Neural cell (in vitro differentiated cells): ENCODE results near the gene COL23A1. TPM values are rescaled to one million over a fixed set of nuclear protein-coding genes. Genes with fewer than 3 reads are reported as not detected.

Experiments used
- H2AFZ ChIP-seq: fragments of 200-600, 300-800 bp; sonication (generic), shearing (Covaris generic); 2 replicates; pipeline ENCODE4 v1.6.0; 2014; ENCODE audit warnings: low read depth, mild to moderate bottlenecking, antibody characterized with exemption, low read length, moderate library complexity
- H3F3A ChIP-seq: fragments of 200-600 bp; shearing (Covaris generic); 2 replicates; pipeline ENCODE4 v1.6.1; 2016; ENCODE audit warnings: mild to moderate bottlenecking, moderate library complexity, mixed read lengths, antibody characterized with exemption, low read length; ENCODE audit not compliant: insufficient read depth, poor library complexity, severe bottlenecking
- H3K27ac ChIP-seq: fragments of 200-600, 300-800 bp; sonication (generic), shearing (Covaris generic); 2 replicates; pipeline ENCODE4 v1.5.1; 2014; ENCODE audit warnings: mild to moderate bottlenecking, low read length, moderate library complexity
- H3K27me3 ChIP-seq: fragments of 300-800, 200-600 bp; sonication (generic), shearing (Covaris generic); 2 replicates; pipeline ENCODE4 v1.6.0; 2014; ENCODE audit warnings: mild to moderate bottlenecking, low read depth, low read length, moderate library complexity; ENCODE audit not compliant: insufficient read depth
- H3K36me3 ChIP-seq: fragments of 300-800, 200-600 bp; sonication (generic), shearing (Covaris generic); 2 replicates; pipeline ENCODE4 v1.5.1; 2014; ENCODE audit warnings: mild to moderate bottlenecking, antibody characterized with exemption, low read length, moderate library complexity; ENCODE audit not compliant: insufficient read depth
- H3K4me2 ChIP-seq: fragments of 300-800, 200-600 bp; sonication (generic), shearing (Covaris generic); 2 replicates; pipeline ENCODE4 v1.6.0; 2014; ENCODE audit warnings: mild to moderate bottlenecking, low read length
- H3K4me3 ChIP-seq: fragments of 300-800, 200-600 bp; sonication (generic), shearing (Covaris generic); 2 replicates; pipeline ENCODE4 v1.5.1; 2014; ENCODE audit warnings: mild to moderate bottlenecking, low read length, moderate library complexity
- H3K79me2 ChIP-seq: fragments of 200-600 bp; shearing (Covaris generic); replicated peaks from 2 replicates; pipeline ENCODE4 v1.6.0; 2014; ENCODE audit warnings: mild to moderate bottlenecking, low read length, moderate library complexity; ENCODE audit not compliant: insufficient read depth
- H3K9ac ChIP-seq: fragments of 300-800, 200-600 bp; sonication (generic), shearing (Covaris generic); 2 replicates; pipeline ENCODE4 v1.6.1; 2016; ENCODE audit warnings: mild to moderate bottlenecking, low read length, mixed read lengths
- H3K9me2 ChIP-seq: fragments of 200-600 bp; shearing (Covaris generic); 2 replicates; pipeline ENCODE4 v1.6.1; 2016; ENCODE audit warnings: mild to moderate bottlenecking, low read length, mixed read lengths; ENCODE audit not compliant: insufficient read depth
- H3K9me3 ChIP-seq: fragments of 200-600, 300-800 bp; sonication (generic), shearing (Covaris generic); 2 replicates; pipeline ENCODE4 v1.6.1; 2016; ENCODE audit warnings: mild to moderate bottlenecking, mixed run types, low read length, moderate library complexity, mixed read lengths
- H4K20me1 ChIP-seq: fragments of 200-600 bp; shearing (Covaris generic); 2 replicates; pipeline ENCODE4 v1.6.1; 2016; ENCODE audit warnings: mild to moderate bottlenecking, mixed run types; ENCODE audit not compliant: insufficient read depth
- CTCF ChIP-seq: fragments of 450-650 bp; IDR thresholded peaks from 2 replicates; pipeline ENCODE4 v1.5.1; 2014; ENCODE audit warnings: antibody characterized with exemption, mild to moderate bottlenecking, moderate library complexity; ENCODE audit not compliant: poor library complexity, severe bottlenecking
- EP300 ChIP-seq: fragments of 450-650 bp; conservative IDR thresholded peaks from 2 replicates; pipeline ENCODE4 v1.6.1; 2014; ENCODE audit warnings: antibody characterized with exemption, mild to moderate bottlenecking, moderate library complexity; ENCODE audit not compliant: poor library complexity, severe bottlenecking
- EZH2 ChIP-seq: fragments of 200-600, 300-800 bp; shearing (Covaris generic), sonication (generic); IDR thresholded peaks from 2 replicates; pipeline ENCODE4 v1.6.1; 2014; ENCODE audit warnings: antibody characterized with exemption, low read length, borderline replicate concordance, mild to moderate bottlenecking; ENCODE audit not compliant: insufficient read depth, poor library complexity, severe bottlenecking
- MXI1 ChIP-seq: fragments of 450-650 bp; conservative IDR thresholded peaks from 2 replicates; pipeline ENCODE4 v1.6.1; 2014; ENCODE audit warnings: antibody characterized with exemption, mild to moderate bottlenecking; ENCODE audit not compliant: poor library complexity, severe bottlenecking
- POLR2AphosphoS5 ChIP-seq: IDR thresholded peaks from 2 replicates; pipeline ENCODE4 v1.6.1; 2012
- RAD21 ChIP-seq: fragments of 450-650 bp; conservative IDR thresholded peaks from 2 replicates; pipeline ENCODE4 v1.6.1; 2014; ENCODE audit warnings: antibody characterized with exemption, mild to moderate bottlenecking, moderate library complexity
- REST ChIP-seq: IDR thresholded peaks from 2 replicates; pipeline ENCODE4 v1.6.1; 2012; ENCODE audit warnings: borderline replicate concordance
- SMC3 ChIP-seq: fragments of 450-650 bp; conservative IDR thresholded peaks from 2 replicates; pipeline ENCODE4 v1.6.1; 2014; ENCODE audit warnings: antibody characterized with exemption, mild to moderate bottlenecking, moderate library complexity; ENCODE audit not compliant: poor library complexity
- TAF1 ChIP-seq: IDR thresholded peaks from 2 replicates; pipeline ENCODE4 v1.6.1; 2012; ENCODE audit warnings: low read depth
- polyA plus RNA-seq: library from polyadenylated mRNA; depleted of rRNA; stranded (reverse); fragments of >200 nt; gene quantifications from 2 replicates; pipeline ENCODE4 v1.2.3, GENCODE V29; 2014

The COL23A1 gene
- polyA plus RNA-seq, 1 donor from 2014 or later: not detected

GRCh38 chr5:178622679-178623247 is 32.6 kb upstream of the COL23A1 start:
- Histone ChIP-seq H3K9me3 (no peaks in the 10 kb centered on the region), H3K9me2 (no peaks in the 10 kb centered on the region), H3K27me3 (no peaks in the 10 kb centered on the region), H2AFZ (no peak overlapping the region), H3K36me3 (no peaks in the 10 kb centered on the region), H3K4me2 (no peak overlapping the region), H4K20me1 (peaks cover 8% of the 10 kb centered on the region), H3F3A (peaks cover 5% of the 10 kb centered on the region), H3K9ac (no peak overlapping the region), H3K79me2 (peaks cover 53% of the 10 kb centered on the region), H3K4me3 (peak overlapping the region; percentile 9), H3K27ac (no peak overlapping the region)
- no peak for TF ChIP-seq MXI1
- TF ChIP-seq EZH2: no peak
- no peak for TF ChIP-seq TAF1
- no peak for TF ChIP-seq EP300
- TF ChIP-seq POLR2AphosphoS5: no peak
- no peak for TF ChIP-seq CTCF

GRCh38 chr5:178619390-178619789 is 29.2 kb upstream of the COL23A1 start:
- Histone ChIP-seq H3K4me3 (no peak overlapping the region), H3K4me2 (no peak overlapping the region), H3K9ac (no peak overlapping the region), H3K9me2 (no peaks in the 10 kb centered on the region), H3K9me3 (no peaks in the 10 kb centered on the region), H3K27me3 (no peaks in the 10 kb centered on the region), H3K36me3 (no peaks in the 10 kb centered on the region), H3K79me2 (peaks cover 38% of the 10 kb centered on the region), H3F3A (no peaks in the 10 kb centered on the region), H3K27ac (no peak overlapping the region), H4K20me1 (peaks cover 1% of the 10 kb centered on the region), H2AFZ (no peak overlapping the region)
- TF ChIP-seq EP300 (no peak), SMC3 (no peak), REST (no peak), MXI1 (no peak), RAD21 (no peak), POLR2AphosphoS5 (no peak), CTCF (no peak), EZH2 (no peak), TAF1 (no peak)
